GM12878 (cell line): Measurements from ENCODE around the gene KHK. TPM values are rescaled to one million over a fixed set of nuclear protein-coding genes. Genes with fewer than 3 reads are reported as not detected.

ENCODE experiments used
- ATAC-seq: fragments of 200-7000 bp; cut with Tn5 transposase; 3 replicates; pipeline ENCODE4 v1.9.1; 2020; ENCODE audit warnings: mild to moderate bottlenecking, moderate library complexity
- BruUV-seq: library from RNA; stranded (reverse); fragments of 400-500 nt; replicated peaks from 2 replicates; lab custom pipeline; 2021; lab: Mats Ljungman, UMichigan
- CTCF ChIA-PET: fragments of 300-600 bp; sonication (Branson Sonifier 250); formaldehyde crosslinking; extraction: SDS; loops from one replicate; lab custom pipeline; 2021; ENCODE audit warnings: inconsistent platforms; lab: Yijun Ruan, JAX
- POLR2A ChIA-PET: fragments of 350-600 bp; formaldehyde crosslinking; extraction: SDS; loops from one replicate; lab custom pipeline; 2021; ENCODE audit warnings: inconsistent platforms; lab: Charles Lee
- RAD21 ChIA-PET: fragments of 300-600 bp; sonication (Branson Sonifier 250); formaldehyde crosslinking; loops from one replicate; lab custom pipeline; 2023; ENCODE audit warnings: antibody characterized with exemption; ENCODE audit not compliant: unreplicated experiment; lab: Charles Lee
- SMC1A ChIA-PET: fragments of 300-600 bp; sonication (Branson Sonifier 250); formaldehyde crosslinking; loops from one replicate; lab custom pipeline; 2023; ENCODE audit not compliant: unreplicated experiment, uncharacterized antibody; lab: Charles Lee
- DNase-seq: peaks from one replicate; pipeline ENCODE4 v3.0.0-alpha.2; 2011; ENCODE audit warnings: low read depth, low spot score
- FAIRE-seq: peaks from 3 replicates; lab custom pipeline; 2011; peaks lifted over from hg19 to GRCh38; lab: Jason Lieb, UNC
- H2AFZ ChIP-seq: 2 replicates; pipeline ENCODE4 v1.6.0; 2011; ENCODE audit warnings: low read depth, low read length, control low read depth; ENCODE audit not compliant: control insufficient read depth
- H3K27ac ChIP-seq: 2 replicates; pipeline ENCODE4 v1.5.1; 2011; ENCODE audit warnings: control low read depth; ENCODE audit not compliant: control insufficient read depth, insufficient read depth
- H3K27me3 ChIP-seq, 2 experiments: replicated peaks in 1 of 2; 2 replicates each; pipeline versions ENCODE4 v1.6.0 to v1.6.1; 2011; ENCODE audit warnings: low read length in 1 of 2; ENCODE audit not compliant: control insufficient read depth in 2 of 2, insufficient read depth in 2 of 2
- H3K36me3 ChIP-seq, 2 experiments: 2 replicates each; pipeline ENCODE4 v1.5.1; 2011; ENCODE audit warnings: low read length in 1 of 2; ENCODE audit not compliant: control insufficient read depth in 2 of 2, insufficient read depth in 2 of 2
- H3K4me1 ChIP-seq: 2 replicates; pipeline ENCODE4 v1.6.1; 2011; ENCODE audit warnings: mild to moderate bottlenecking, low read length, moderate library complexity, mixed read lengths; ENCODE audit not compliant: control insufficient read depth, insufficient read depth
- H3K4me2 ChIP-seq: 2 replicates; pipeline ENCODE4 v1.6.0; 2011; ENCODE audit warnings: control low read depth; ENCODE audit not compliant: control insufficient read depth, insufficient read depth
- H3K4me3 ChIP-seq: fragments of 200-600 bp; sonication (generic); 2 replicates; pipeline ENCODE4 v1.5.1; 2016
- H3K79me2 ChIP-seq: 2 replicates; pipeline ENCODE4 v1.6.0; 2011; ENCODE audit warnings: low read length; ENCODE audit not compliant: control insufficient read depth, insufficient read depth
- H3K9ac ChIP-seq: 2 replicates; pipeline ENCODE4 v1.8.0; 2011; ENCODE audit warnings: low read length, control low read depth, mixed read lengths; ENCODE audit not compliant: control insufficient read depth, insufficient read depth
- H3K9me3 ChIP-seq: replicated peaks from 3 replicates; pipeline ENCODE4 v1.5.1; 2011; ENCODE audit warnings: mild to moderate bottlenecking, low read length; ENCODE audit not compliant: control insufficient read depth, insufficient read depth
- H4K20me1 ChIP-seq: 2 replicates; pipeline ENCODE4 v1.6.0; 2011; ENCODE audit not compliant: control insufficient read depth, insufficient read depth
- ATF7 ChIP-seq: fragments of 450-650 bp; IDR thresholded peaks from 2 replicates; pipeline ENCODE4 v1.6.1; 2016; ENCODE audit warnings: low read depth, mild to moderate bottlenecking
- BACH1 ChIP-seq: fragments of 450-650 bp; IDR thresholded peaks from 2 replicates; pipeline ENCODE4 v1.6.1; 2017; ENCODE audit warnings: mild to moderate bottlenecking, borderline replicate concordance
- NR2C2 ChIP-seq: IDR thresholded peaks from 2 replicates; pipeline ENCODE4 v1.6.1; 2011; ENCODE audit warnings: borderline replicate concordance, low read depth; ENCODE audit not compliant: control insufficient read depth, insufficient read length
- POLR2AphosphoS2 ChIP-seq: IDR thresholded peaks from 2 replicates; pipeline ENCODE4 v1.6.1; 2011; ENCODE audit warnings: low read depth, mild to moderate bottlenecking, low read length, improper control_type of control experiment, moderate library complexity
- SMARCA5 ChIP-seq: fragments of 450-650 bp; IDR thresholded peaks from 2 replicates; pipeline ENCODE4 v1.6.1; 2017; ENCODE audit warnings: mild to moderate bottlenecking
- WGBS: methylation state at CpG from one replicate; pipeline ENCODE4 v1.1.6; 2016; ENCODE audit warnings: low lambda C conversion rate; ENCODE audit not compliant: insufficient replicate concordance, insufficient coverage; ENCODE audit errors: missing lambda C conversion rate; 5-methylcytosine and 5-hydroxymethylcytosine counted together
- in situ Hi-C: fragments of 300-500 bp; cut with MboI; formaldehyde crosslinking; loops from 9 replicates; pipeline ENCODE4 v1.14.3; 2018; ENCODE audit warnings: mixed read lengths
- intact Hi-C: fragments of 100-400 bp; cut with micrococcal nuclease; formaldehyde crosslinking; loops from one replicate; pipeline ENCODE4 v1.14.2; 2022; ENCODE audit not compliant: unreplicated experiment
- polyA plus RNA-seq, 11 experiments: library from polyadenylated mRNA; depleted of rRNA in 4 of 11; unstranded in 6 of 11; stranded (reverse) in 5 of 11; fragments of >200 nt; fragmentation: Nextera tagmentation in 4 of 11; fragmentation: Illumina TruSeq in 1 of 11; extraction: Ambion mirVana in 4 of 11; extraction: Trizol in 1 of 11; gene quantifications; 1 replicate in 1 of 11; 2 replicates in 10 of 11; pipeline versions ENCODE4 v1.2.1 to v1.2.3, GENCODE V29; 2011 to 2016; ENCODE audit warnings: inconsistent platforms in 2 of 11, missing spikeins in 2 of 11, low read depth in 1 of 11
- total RNA-seq, 4 experiments: library from RNA; depleted of rRNA in 3 of 4; stranded (reverse); fragments of >200 nt in 3 of 4; fragmentation: Illumina TruSeq in 1 of 4; extraction: Trizol in 1 of 4; gene quantifications; 2 replicates each; pipeline versions ENCODE4 v1.2.1 to v1.2.3, GENCODE V29; 2013 to 2021
- TF ChIP-seq, protein P1 (sequence below): IDR thresholded peaks from 2 replicates; pipeline ENCODE4 v1.6.1; 2012; ENCODE audit warnings: low read length, inconsistent platforms

The KHK gene
- total and polyA plus RNA-seq, 10 of the 15 experiments (the other 5 are each of a cell fraction or from before 2014, with no cell fraction given), result 0.31 to 11.8 (median 3.9) TPM

DNA sequence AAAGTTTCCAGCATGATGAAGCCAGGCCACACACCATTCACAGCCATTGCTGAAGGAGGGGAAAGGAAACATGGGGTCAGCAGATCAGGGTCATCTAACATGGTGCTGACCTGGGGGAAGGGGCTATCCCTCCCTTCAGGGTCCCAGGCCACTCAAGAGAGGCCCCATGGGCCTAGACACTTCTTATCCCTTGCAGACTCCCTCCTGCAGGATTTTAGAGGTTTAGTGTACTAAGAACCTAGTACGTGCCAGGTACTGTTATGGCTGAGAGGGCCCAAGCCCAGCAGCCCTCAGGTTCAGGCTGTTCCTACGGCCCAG is 8.8 kb downstream of the KHK start:
- BruUV-seq, result no TSS peak
- no peaks in the 10 kb centered on the region for H4K20me1 ChIP-seq
- no peak overlapping the region for H2AFZ ChIP-seq
- POLR2A ChIA-PET, result no interaction called here
- no peaks in the 10 kb centered on the region; a peak in 1 of 4 replicates for H3K36me3 ChIP-seq
- RAD21 ChIA-PET, result interaction anchor here (2.4 kb wide), 1 partner anchor 184 kb away, joined by 15 read pairs; no protein-coding TSS in a partner anchor
- intact Hi-C loops, result no loop called here
- no peak overlapping the region for H3K4me3 ChIP-seq
- no peaks in the 10 kb centered on the region for H3K9me3 ChIP-seq
- no peak for TF ChIP-seq NR2C2
- no peak for TF ChIP-seq ATF7
- TF ChIP-seq, protein P1, sequence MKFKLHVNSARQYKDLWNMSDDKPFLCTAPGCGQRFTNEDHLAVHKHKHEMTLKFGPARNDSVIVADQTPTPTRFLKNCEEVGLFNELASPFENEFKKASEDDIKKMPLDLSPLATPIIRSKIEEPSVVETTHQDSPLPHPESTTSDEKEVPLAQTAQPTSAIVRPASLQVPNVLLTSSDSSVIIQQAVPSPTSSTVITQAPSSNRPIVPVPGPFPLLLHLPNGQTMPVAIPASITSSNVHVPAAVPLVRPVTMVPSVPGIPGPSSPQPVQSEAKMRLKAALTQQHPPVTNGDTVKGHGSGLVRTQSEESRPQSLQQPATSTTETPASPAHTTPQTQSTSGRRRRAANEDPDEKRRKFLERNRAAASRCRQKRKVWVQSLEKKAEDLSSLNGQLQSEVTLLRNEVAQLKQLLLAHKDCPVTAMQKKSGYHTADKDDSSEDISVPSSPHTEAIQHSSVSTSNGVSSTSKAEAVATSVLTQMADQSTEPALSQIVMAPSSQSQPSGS, result no peak
- no peak for TF ChIP-seq BACH1
- no peak for TF ChIP-seq POLR2AphosphoS2
- no peak for TF ChIP-seq SMARCA5
- TF ChIP-seq, all 136 proteins: peak for 0
- Histone ChIP-seq H3K4me1 (no peaks in the 10 kb centered on the region; the same call in 1 of the 2 replicates), H3K27me3 (no peaks in the 10 kb centered on the region), H3K27ac (no peak overlapping the region), H3K9ac (no peak overlapping the region), H3K79me2 (no peaks in the 10 kb centered on the region), H3K4me2 (no peak overlapping the region)
- CTCF ChIA-PET, result interaction anchor here (1.1 to 9.3 kb wide), 7 partner anchors 8 to 207 kb away, joined by 3 to 132 read pairs (median 4); partner anchors contain the start of gene TRIM54
- in situ Hi-C loops, result loop anchor here (5.0 kb wide), 1 partner anchor 187 kb away; the partner anchor contains the start of gene TRIM54
- SMC1A ChIA-PET, result interaction anchor here (0.6 to 4.7 kb wide), 6 partner anchors 77 to 690 kb away, joined by 3 to 19 read pairs (median 4); no protein-coding TSS in a partner anchor
- ATAC-seq, result no peak
- no peak for DNase-seq
- FAIRE-seq, result no peak
- 86% methylated on average over 2 of the region's 2 CpGs for WGBS
